NCI-H226 (cell line): ENCODE results near the gene BTG1.

Experiments
- DNase-seq: peaks from one replicate; pipeline ENCODE4 v3.0.0-alpha.2; 2015

BTG1 gene

DNA sequence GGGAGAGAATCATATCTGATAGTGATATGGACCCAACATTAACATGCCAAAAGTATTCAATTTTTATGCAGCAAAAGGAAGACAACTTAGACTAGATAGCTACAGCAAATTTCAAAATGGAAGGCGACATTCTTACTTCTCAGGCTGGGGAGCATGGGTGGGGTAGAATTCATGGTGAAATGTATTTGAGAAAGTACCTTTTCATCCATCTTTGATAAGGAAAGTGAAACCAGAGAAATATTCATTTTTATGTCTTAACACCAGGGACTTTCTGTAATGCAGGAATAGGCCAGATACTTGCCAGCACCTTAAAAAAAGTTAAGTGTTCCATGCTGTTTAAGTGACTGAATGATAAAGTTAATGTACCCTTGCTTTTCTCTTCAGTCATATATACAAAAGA, 13.4 kb downstream of the BTG1 start:
- no peak for DNase-seq

- no peak for DNase-seq
Measured at GRCh38 chr12:92130999-92131398, 14.6 kb downstream of the BTG1 start.

DNA sequence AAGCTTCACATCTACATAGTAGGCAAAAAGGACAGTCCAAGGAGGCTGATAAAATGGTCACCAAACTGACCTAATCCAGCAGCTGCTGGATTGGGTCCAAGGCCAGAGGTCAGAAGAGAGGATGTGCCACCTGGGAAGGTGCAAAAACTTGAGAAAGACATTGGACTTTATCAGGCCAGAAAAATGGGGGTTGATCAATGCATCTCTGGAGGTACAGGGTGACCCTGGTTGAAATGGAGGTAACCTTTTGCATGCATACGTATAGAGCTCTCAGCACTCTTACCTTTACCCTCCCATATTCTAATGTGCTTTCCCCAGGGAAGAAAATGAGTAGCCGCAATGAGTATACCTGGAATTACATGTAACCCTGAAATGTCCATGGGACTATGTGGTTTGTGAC, 16.0 kb downstream of the BTG1 start:
- no peak for DNase-seq

DNA sequence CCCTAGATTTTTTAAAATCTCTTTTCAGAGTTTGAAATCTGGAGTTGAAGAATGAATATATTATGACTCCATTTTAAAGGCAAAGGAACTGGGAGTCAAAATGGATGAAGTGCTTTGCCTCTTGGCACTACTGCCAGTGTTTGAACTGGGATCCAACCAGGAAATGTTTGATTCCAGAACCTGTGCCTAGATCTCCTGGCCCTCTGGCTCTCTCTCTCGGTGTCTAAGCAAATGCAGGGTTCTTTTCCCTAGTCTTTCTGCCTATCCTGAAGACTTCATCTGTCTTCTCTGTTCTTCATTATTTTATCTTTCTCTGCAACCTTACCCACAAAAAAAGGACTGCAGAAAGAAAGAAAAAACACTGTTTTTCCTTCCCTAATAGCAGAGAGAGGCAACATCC, 17.0 kb downstream of the BTG1 start:
- no peak for DNase-seq

DNA sequence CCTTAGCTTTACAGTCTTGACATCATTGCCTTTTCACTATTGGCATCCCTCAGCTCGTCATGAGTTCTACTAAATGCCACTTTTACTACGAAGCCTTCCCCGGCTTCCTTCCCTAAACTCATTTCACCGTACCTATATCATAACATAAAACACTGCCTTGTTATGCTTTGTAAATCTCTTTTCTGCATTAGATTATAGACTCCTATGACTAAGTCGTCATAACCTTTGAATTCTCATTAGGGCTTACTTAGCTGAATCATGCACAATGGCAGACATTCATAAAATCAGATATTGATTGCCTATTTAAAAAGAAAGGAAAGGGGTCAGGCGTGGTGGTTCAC, 21.0 kb downstream of the BTG1 start:
- no peak for DNase-seq

DNA sequence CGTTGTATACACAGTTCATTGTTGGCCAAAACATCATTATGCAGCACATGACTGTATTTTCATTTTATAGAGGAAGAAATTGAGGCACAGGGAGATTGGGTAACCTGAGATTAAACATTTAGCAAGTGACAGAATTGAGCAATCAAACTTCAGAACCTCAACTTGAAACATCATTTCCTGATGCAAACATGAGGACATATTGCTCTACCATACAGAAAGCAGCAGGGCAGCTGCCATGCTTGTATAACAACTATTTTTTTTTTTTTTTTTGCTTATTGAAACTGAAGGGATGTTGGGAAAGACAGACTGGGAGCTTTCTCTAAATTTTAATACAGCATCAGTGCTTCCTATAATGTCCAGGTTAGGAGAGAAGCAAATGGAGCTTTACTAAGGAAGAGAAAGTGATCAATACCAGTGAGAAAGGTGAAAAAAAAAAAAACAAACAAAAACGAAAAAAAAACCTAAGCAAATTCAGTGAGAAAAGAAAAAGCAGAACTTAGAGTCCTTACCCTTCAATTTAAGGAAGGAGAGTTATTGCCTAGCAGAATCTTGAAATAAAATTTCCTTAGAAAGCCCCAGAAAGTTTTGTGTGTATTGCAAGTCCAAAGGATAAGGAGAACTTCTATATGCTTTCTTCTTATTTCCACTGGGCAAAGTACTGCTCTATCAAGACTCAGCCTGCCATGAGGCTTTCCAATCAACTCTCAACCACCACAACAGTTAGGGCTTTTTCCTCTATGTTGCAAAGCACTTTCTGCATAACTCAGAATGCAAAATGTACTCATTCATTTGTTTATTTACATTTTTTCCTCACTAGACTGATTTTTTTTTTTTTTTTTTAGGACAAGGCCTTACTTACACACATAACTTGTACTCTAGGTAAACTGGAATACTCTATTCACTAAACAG, 21.6 kb downstream of the BTG1 start:
- DNase-seq, result no peak

DNA sequence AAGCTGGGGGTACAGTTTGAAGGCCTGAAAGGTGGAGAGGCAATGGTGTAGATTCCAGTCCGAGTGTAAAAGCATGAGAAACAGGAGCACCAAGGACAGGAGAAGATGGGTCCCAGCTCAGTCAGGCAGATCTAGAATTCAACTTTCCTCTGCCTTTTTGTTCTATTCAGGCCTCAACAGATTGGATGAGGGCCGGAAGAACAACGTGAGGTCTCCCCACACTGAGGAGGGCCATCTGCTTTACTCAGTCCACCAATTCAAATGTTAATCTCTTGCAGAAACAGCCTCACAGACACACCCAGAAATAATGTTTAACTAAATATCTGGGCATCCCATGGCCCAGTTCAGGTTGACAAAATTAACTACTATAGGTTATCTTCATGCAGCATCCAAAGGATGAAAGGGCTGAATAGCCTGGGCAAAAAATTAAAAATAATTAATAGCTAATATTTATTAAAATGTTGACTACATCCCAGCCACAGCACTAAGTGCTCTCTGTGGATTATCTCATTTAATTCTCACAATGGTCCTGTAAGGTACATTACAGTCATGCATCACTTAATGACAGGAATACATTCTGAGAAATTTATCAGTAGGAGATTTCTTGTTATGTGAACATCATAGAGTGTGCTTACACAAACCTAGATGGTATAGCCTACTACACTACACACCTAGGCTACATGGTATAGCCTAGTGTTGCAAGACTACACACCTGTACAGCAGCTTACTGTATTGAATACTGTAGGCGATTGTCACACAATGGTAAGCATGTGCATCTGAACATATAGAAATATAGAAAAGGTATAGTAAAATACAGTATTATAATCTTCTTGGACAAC, 22.5 kb downstream of the BTG1 start:
- no peak for DNase-seq

DNA sequence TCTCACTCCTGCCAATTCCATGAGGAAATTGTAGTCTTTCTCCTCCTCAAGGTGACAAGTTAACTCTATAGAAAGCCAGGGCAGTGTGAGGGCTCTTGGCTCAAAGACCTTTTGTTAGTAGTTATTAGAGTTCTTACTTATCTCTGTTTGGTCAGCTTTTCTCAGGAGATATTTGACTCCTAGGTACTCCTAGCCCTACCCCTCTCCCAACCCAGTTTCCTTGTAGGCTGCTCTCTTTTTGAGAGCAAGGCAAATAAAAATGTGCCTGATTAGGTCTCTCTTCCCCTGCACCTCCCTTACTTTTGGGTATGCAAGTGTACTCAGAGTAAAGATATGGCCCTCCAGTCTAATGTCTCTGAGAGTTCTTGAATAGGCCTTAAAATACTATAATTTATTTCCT, 23.8 kb downstream of the BTG1 start:
- DNase-seq, result no peak

GRCh38 chr12:92118826-92119536, 26.7 kb downstream of the BTG1 start:
- DNase-seq, result no peak

DNA sequence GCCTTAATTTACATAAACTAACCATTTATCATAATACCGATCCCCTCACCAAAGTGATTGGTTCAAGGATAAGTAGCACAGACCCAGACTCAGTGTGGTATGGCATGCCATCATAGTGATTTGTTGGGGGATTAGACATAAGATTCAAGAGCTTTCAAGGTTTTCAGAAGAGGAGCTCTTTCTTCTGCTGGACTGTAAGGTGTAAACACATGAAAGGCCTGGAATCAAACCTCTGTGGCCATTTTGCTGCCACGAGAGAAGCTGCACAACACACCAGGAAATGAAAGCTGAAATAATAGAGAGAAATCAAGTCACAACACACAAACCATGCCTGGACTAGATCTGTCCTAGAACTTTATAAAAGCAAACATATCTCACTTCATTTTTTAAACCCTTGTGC, 30.8 kb downstream of the BTG1 start:
- DNase-seq, result no peak

DNA sequence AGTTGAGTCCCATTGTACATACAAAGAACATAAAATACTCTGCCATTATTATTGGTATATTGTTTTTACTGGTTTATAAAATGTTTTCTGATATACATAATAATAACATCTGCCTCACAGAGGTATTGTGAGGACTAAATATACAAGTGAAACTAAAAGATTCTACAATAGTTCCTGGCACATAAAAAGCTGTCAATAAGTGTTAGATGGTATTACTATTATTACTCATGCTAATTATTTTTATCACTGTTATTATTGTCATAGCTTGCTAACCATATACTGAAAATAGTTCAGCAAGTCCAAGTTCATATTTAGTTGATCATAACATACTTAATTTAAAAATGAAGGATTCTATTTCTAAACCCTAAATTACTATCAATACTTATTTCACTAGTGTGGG, 34.4 kb downstream of the BTG1 start:
- no peak for DNase-seq

DNA sequence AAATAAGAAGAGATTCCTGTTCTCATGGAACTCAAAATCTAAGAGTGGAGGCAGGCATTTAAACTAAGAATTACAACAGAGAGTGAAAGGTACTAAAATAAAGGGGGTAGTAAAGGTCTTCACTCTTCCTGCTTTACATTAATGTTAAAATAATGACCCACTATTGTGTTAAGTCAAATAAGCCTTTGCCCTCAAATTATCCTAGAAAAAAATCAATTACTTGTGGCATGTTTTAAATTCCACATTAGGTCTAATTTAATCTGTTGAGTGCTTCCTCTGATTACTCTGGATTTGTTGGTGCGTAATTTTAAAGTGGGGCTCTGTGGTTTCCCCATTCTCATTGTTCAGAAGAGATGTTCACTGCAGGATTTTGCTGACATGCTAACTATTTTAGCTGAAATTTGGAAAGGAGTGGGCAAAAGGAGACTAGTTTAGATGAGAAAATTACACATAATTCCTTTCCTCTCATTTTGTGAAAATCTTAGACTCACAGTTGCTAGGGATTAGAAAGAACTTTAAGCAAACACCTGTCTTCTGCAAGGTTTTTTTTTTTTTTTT, 35.5 kb downstream of the BTG1 start:
- no peak for DNase-seq

GRCh38 chr12:92109613-92110012, 36.0 kb downstream of the BTG1 start:
- DNase-seq, result no peak

GRCh38 chr12:92108651-92109050, 37.0 kb downstream of the BTG1 start:
- DNase-seq, result peak; percentile 38

DNA sequence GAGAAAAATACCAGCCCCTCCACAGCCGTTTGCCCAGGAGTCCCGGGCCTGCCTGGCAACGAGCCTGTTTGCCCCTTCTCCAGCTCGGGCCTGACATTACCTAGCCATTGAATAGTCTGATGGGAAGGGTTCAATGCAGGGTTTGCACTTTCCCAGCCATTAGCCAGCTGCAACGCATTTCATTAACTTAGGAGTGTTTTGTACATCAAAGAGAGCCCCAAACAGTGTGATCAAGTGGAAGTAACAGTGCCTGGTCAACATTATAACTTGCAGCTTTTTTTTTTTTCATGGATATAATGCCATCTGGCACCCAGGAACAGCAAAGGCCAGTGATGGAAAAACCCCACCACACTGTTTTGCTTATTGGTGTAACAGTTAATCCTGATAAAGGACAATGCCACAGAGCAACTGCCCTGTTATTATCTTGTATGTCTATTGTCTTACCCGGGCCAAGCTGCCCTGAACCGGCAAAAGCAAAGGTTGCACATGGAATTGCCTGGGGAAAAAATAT, 38.0 kb downstream of the BTG1 start:
- no peak for DNase-seq

DNA sequence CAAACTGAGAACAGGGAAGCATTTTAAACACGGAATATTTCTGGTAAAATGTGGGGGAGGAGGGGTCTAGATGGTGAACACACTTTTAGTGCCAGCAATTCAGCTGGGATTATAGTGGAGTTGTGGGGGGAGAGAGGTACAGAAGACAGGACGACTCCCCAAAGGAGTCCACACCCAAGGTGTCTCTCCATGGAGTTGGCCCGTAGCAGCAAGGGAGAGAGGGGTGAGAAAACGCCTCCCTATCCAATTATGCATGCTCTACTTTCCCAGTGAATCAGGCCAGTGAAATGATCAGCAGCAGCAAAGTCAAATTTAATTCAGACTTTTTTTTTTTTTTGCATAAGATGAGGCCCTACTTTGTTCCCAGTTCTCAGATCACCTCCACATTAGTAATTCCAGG, 38.6 kb downstream of the BTG1 start:
- no peak for DNase-seq

- no peak for DNase-seq
Measured at GRCh38 chr12:92105676-92106075, 40.0 kb downstream of the BTG1 start.

DNA sequence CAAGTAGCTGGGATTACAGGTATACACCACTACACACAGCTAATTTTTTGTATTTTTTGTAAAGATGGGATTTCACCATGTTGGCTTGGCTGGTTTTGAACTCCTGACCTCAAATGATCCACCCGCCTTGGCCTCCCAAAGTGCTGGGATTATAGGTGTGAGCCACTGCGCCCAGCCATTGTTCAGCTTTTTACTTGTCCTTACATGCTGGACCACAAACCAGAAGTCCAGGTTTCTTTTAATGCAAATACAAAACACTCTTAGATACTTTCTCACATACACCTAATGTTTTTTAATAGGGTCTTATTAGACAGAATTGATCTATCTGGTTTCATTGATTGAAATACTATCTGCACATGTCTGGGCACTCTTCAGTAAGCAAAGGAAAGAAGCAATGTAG, 40.5 kb downstream of the BTG1 start:
- no peak for DNase-seq

DNA sequence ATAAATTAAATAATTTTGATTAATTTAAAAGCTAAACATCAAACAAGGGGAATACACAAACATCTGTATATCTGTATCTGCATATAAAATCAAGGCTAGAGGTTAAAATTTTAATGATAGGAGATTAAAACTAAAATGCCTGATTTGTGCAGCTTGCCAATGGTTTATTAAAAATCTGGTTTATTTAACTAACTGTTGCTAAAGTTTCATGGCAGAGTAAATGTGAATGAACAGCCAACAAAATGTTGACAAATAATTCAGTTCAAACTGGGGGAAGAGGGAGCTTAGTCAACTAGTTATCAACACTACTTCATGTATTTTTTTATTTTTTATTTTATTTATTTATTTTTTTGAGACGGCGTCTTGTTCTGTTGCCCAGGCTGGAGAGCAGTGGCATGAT, 43.0 kb downstream of the BTG1 start:
- DNase-seq, result no peak

- no peak for DNase-seq
Measured at GRCh38 chr12:92098594-92099380, 46.9 kb downstream of the BTG1 start.

GRCh38 chr12:92096346-92097136, 49.1 kb downstream of the BTG1 start:
- DNase-seq, result no peak
